EH (cell line): ENCODE results near the gene RPUSD1.
"Not testable (repeated sequence)": the region's sequence is repeated elsewhere in the genome, so short reads cannot be mapped to it uniquely, and the experiment has no call there.

Experiments used
- DNase-seq: peaks from one replicate; pipeline ENCODE4 v3.0.0-alpha.2; 2015; ENCODE audit warnings: low read depth

Gene RPUSD1

GRCh38 chr16:766008-766819 lies 22.0 kb downstream of the RPUSD1 start:
- DNase-seq, result no peak

GRCh38 chr16:765488-765865 lies 22.7 kb downstream of the RPUSD1 start:
- DNase-seq, result no peak

GRCh38 chr16:764848-765487 lies 23.2 kb downstream of the RPUSD1 start:
- no peak for DNase-seq

GRCh38 chr16:764184-764750 lies 23.9 kb downstream of the RPUSD1 start:
- DNase-seq, result no peak

- DNase-seq, result no peak
Observed at GRCh38 chr16:763369-764183, 24.6 kb downstream of the RPUSD1 start.

GRCh38 chr16:762595-763268 lies 25.4 kb downstream of the RPUSD1 start:
- DNase-seq, result no peak

GRCh38 chr16:761625-762513 lies 26.3 kb downstream of the RPUSD1 start:
- no peak for DNase-seq

- DNase-seq, result peak; percentile 51
Observed at GRCh38 chr16:760545-761343, 27.4 kb downstream of the RPUSD1 start, which contains the start of gene MSLN. Gene MSLN, plus strand, starts transcription at chr16:760734. Its CDS starts 1,947 bp downstream, at chr16:762681.

- DNase-seq, result no peak
Observed at GRCh38 chr16:760065-760464, 28.1 kb downstream of the RPUSD1 start.

- DNase-seq, result no peak
Observed at GRCh38 chr16:759110-759910, 28.9 kb downstream of the RPUSD1 start.

GRCh38 chr16:756428-756827 lies 31.8 kb downstream of the RPUSD1 start:
- no peak for DNase-seq

GRCh38 chr16:754656-755055 lies 33.5 kb downstream of the RPUSD1 start:
- DNase-seq, result no peak

- not testable (repeated sequence) for DNase-seq
Observed at GRCh38 chr16:754121-754607, 34.0 kb downstream of the RPUSD1 start.

GRCh38 chr16:752007-752312 lies 36.2 kb downstream of the RPUSD1 start:
- no peak for DNase-seq

- DNase-seq, result no peak
Observed at GRCh38 chr16:751152-752006, 36.8 kb downstream of the RPUSD1 start.

- DNase-seq, result no peak
Observed at GRCh38 chr16:750485-750884, 37.7 kb downstream of the RPUSD1 start.

- peak; percentile 88 for DNase-seq
Observed at GRCh38 chr16:749010-749409, 39.2 kb downstream of the RPUSD1 start.
